ENCODE results near the gene MED29. TPM values are rescaled to one million over a fixed set of nuclear protein-coding genes. Genes with fewer than 3 reads are reported as not detected.

MED29 gene
- total RNA-seq = 36.0 and 38.7 TPM in 2 replicates

GRCh38 chr19:39390751-39391437 is at the start of gene MED29, which contains the start of gene PAF1:
MED29 (plus strand) TSS chr19:39391378; CDS start chr19:39391423, 45 bp downstream.
PAF1 (minus strand) TSS chr19:39391106; CDS start chr19:39390864, 242 bp downstream.
- DNase-seq = peak; percentile 99
- Mint-ChIP-seq H3K4me1 (peaks cover 28% of the 10 kb centered on the region), H3K4me3 (peak within 1 kb of the TSS; percentile 98), H3K36me3 (ENCODE audit: low read depth) (peaks cover 47% of the 10 kb centered on the region), H3K27me3 (no peaks in the 10 kb centered on the region), H3K9me3 (no peaks in the 10 kb centered on the region), H3K27ac (peak within 1 kb of the TSS; percentile 97)
- intact Hi-C loops (cut with micrococcal nuclease) = loop anchor here (1.0 to 2.0 kb wide), 7 partner anchors 21 to 461 kb away; partner anchors contain the start of genes MRPS12, PLEKHG2, SAMD4B and SARS2

GRCh38 chr19:39341719-39342604 is 49.2 kb upstream of the MED29 start, which contains the start of gene SAMD4B:
SAMD4B (plus strand) TSS chr19:39342421; CDS start chr19:39356894, 14,473 bp downstream.
- intact Hi-C loops (cut with micrococcal nuclease) = loop anchor here (1.0 to 5.0 kb wide), 3 partner anchors 49 to 105 kb away; partner anchors contain the start of genes MED29, PAF1, PLEKHG2 and SUPT5H
- Mint-ChIP-seq H3K36me3 (ENCODE audit: low read depth) (peaks cover 19% of the 10 kb centered on the region), H3K4me1 (peaks cover 68% of the 10 kb centered on the region), H3K27ac (peak within 1 kb of the TSS; percentile 90), H3K4me3 (peak within 1 kb of the TSS; percentile 91), H3K9me3 (no peaks in the 10 kb centered on the region), H3K27me3 (no peaks in the 10 kb centered on the region)
- DNase-seq = peak; percentile 100

- intact Hi-C loops (cut with micrococcal nuclease) = loop anchor here (1.0 to 5.0 kb wide), 2 partner anchors 49 to 105 kb away; partner anchors contain the start of genes MED29, PAF1 and SUPT5H
- Mint-ChIP-seq H3K27me3 (no peaks in the 10 kb centered on the region), H3K4me1 (peaks cover 69% of the 10 kb centered on the region), H3K36me3 (ENCODE audit: low read depth) (peaks cover 23% of the 10 kb centered on the region), H3K27ac (peak overlapping the region; percentile 84), H3K4me3 (peak overlapping the region; percentile 87), H3K9me3 (no peaks in the 10 kb centered on the region)
- DNase-seq = peak; percentile 69
These were observed 48.4 kb upstream of the MED29 start for GRCh38 chr19:39342647-39343305.

- intact Hi-C loops (cut with micrococcal nuclease) = no loop called here
- Mint-ChIP-seq H3K4me1 (peaks cover 65% of the 10 kb centered on the region), H3K27me3 (no peaks in the 10 kb centered on the region), H3K36me3 (ENCODE audit: low read depth) (peaks cover 42% of the 10 kb centered on the region), H3K9me3 (no peaks in the 10 kb centered on the region), H3K4me3 (no peak overlapping the region), H3K27ac (no peak overlapping the region)
- DNase-seq = no peak
These were observed 45.2 kb upstream of the MED29 start for GRCh38 chr19:39345956-39346355.

- Mint-ChIP-seq H3K4me3 (no peak overlapping the region), H3K27ac (peak overlapping the region; percentile 74), H3K36me3 (ENCODE audit: low read depth) (peaks cover 54% of the 10 kb centered on the region), H3K9me3 (no peaks in the 10 kb centered on the region), H3K4me1 (peaks cover 74% of the 10 kb centered on the region), H3K27me3 (no peaks in the 10 kb centered on the region)
- DNase-seq = no peak
- intact Hi-C loops (cut with micrococcal nuclease) = no loop called here
These were observed 43.6 kb upstream of the MED29 start for GRCh38 chr19:39347332-39348164.

GRCh38 chr19:39349326-39349725 is 41.9 kb upstream of the MED29 start:
- intact Hi-C loops (cut with micrococcal nuclease) = no loop called here
- peaks cover 56% of the 10 kb centered on the region for H3K36me3 Mint-ChIP-seq (ENCODE audit: low read depth)
- no peaks in the 10 kb centered on the region for H3K9me3 Mint-ChIP-seq
- no peaks in the 10 kb centered on the region for H3K27me3 Mint-ChIP-seq
- no peak for DNase-seq
- no peak overlapping the region for H3K4me3 Mint-ChIP-seq
- no peak overlapping the region for H3K27ac Mint-ChIP-seq
- peaks cover 59% of the 10 kb centered on the region for H3K4me1 Mint-ChIP-seq

- intact Hi-C loops (cut with micrococcal nuclease) = loop anchor here (2.0 kb wide), 2 partner anchors 41 to 63 kb away; partner anchors contain the start of genes MED29, PAF1 and PLEKHG2
- H3K4me1 Mint-ChIP-seq = peaks cover 51% of the 10 kb centered on the region
- no peak overlapping the region for H3K27ac Mint-ChIP-seq
- H3K27me3 Mint-ChIP-seq = no peaks in the 10 kb centered on the region
- no peak for DNase-seq
- H3K9me3 Mint-ChIP-seq = no peaks in the 10 kb centered on the region
- H3K36me3 Mint-ChIP-seq (ENCODE audit: low read depth) = peaks cover 52% of the 10 kb centered on the region
- no peak overlapping the region for H3K4me3 Mint-ChIP-seq
These were observed 41.0 kb upstream of the MED29 start for GRCh38 chr19:39350156-39350555.

GRCh38 chr19:39351537-39352064 is 39.6 kb upstream of the MED29 start:
- intact Hi-C loops (cut with micrococcal nuclease) = loop anchor here (2.0 kb wide), 2 partner anchors 39 to 61 kb away; partner anchors contain the start of genes MED29, PAF1 and PLEKHG2
- H3K4me3 Mint-ChIP-seq = peak overlapping the region; percentile 15

GRCh38 chr19:39352381-39353255 is 38.6 kb upstream of the MED29 start:
- Mint-ChIP-seq H3K27ac (peak overlapping the region; percentile 85), H3K9me3 (no peaks in the 10 kb centered on the region), H3K27me3 (no peaks in the 10 kb centered on the region), H3K36me3 (ENCODE audit: low read depth) (peaks cover 66% of the 10 kb centered on the region), H3K4me1 (peaks cover 35% of the 10 kb centered on the region), H3K4me3 (no peak overlapping the region)
- intact Hi-C loops (cut with micrococcal nuclease) = no loop called here
- DNase-seq = no peak

More at GRCh38 chr19:39351537-39352064, 39.6 kb upstream of the MED29 start:
- Mint-ChIP-seq H3K27me3 (no peaks in the 10 kb centered on the region), H3K9me3 (no peaks in the 10 kb centered on the region), H3K4me1 (peaks cover 37% of the 10 kb centered on the region), H3K36me3 (ENCODE audit: low read depth) (peaks cover 59% of the 10 kb centered on the region), H3K27ac (peak overlapping the region; percentile 85)
- DNase-seq = peak; percentile 86

- Mint-ChIP-seq H3K27ac (no peak overlapping the region), H3K36me3 (ENCODE audit: low read depth) (peaks cover 62% of the 10 kb centered on the region), H3K4me3 (no peak overlapping the region), H3K9me3 (no peaks in the 10 kb centered on the region), H3K27me3 (no peaks in the 10 kb centered on the region), H3K4me1 (peaks cover 20% of the 10 kb centered on the region)
- no peak for DNase-seq
- intact Hi-C loops (cut with micrococcal nuclease) = no loop called here
These were observed 35.9 kb upstream of the MED29 start for GRCh38 chr19:39355253-39355652.

GRCh38 chr19:39356073-39356472 is 35.1 kb upstream of the MED29 start:
- intact Hi-C loops (cut with micrococcal nuclease) = no loop called here
- Mint-ChIP-seq H3K27me3 (no peaks in the 10 kb centered on the region), H3K27ac (no peak overlapping the region), H3K36me3 (ENCODE audit: low read depth) (peaks cover 61% of the 10 kb centered on the region), H3K4me1 (peaks cover 18% of the 10 kb centered on the region), H3K4me3 (no peak overlapping the region), H3K9me3 (no peaks in the 10 kb centered on the region)
- no peak for DNase-seq

GRCh38 chr19:39356647-39357046 is 34.5 kb upstream of the MED29 start:
- peaks cover 57% of the 10 kb centered on the region for H3K36me3 Mint-ChIP-seq (ENCODE audit: low read depth)
- peaks cover 12% of the 10 kb centered on the region for H3K4me1 Mint-ChIP-seq
- H3K27me3 Mint-ChIP-seq = no peaks in the 10 kb centered on the region
- H3K9me3 Mint-ChIP-seq = no peaks in the 10 kb centered on the region
- H3K27ac Mint-ChIP-seq = no peak overlapping the region
- intact Hi-C loops (cut with micrococcal nuclease) = no loop called here
- DNase-seq = no peak
- H3K4me3 Mint-ChIP-seq = no peak overlapping the region

All from activated CD4-positive, alpha-beta T cell treated with anti-CD3 and anti-CD28 coated beads, Interleukin-2, amount 10 ng/mL, durations not matched to agents 24 days and 14 days (primary cell).